Measurements from ENCODE around the gene TBCD.
"Not testable (repeated sequence)": the region's sequence is repeated elsewhere in the genome, so short reads cannot be mapped to it uniquely, and the experiment has no call there.

Gene TBCD

GRCh38 chr17:82940226-82941020 lies 188.6 kb downstream of the TBCD start:
- no peak for DNase-seq (ENCODE audit: low spot score)

- DNase-seq (ENCODE audit: low spot score), result no peak
Measured at GRCh38 chr17:82941021-82942001, 189.4 kb downstream of the TBCD start.

GRCh38 chr17:82942166-82943130 lies 190.6 kb downstream of the TBCD start:
- DNase-seq (ENCODE audit: low spot score), result no peak

- DNase-seq (ENCODE audit: low spot score), result no peak
Measured at GRCh38 chr17:82943339-82943738, 191.5 kb downstream of the TBCD start.

- no peak for DNase-seq (ENCODE audit: low spot score)
Measured at GRCh38 chr17:82943751-82944150, 191.9 kb downstream of the TBCD start.

- no peak for DNase-seq (ENCODE audit: low spot score)
Measured at GRCh38 chr17:82944990-82945389, 193.1 kb downstream of the TBCD start.

- no peak for DNase-seq (ENCODE audit: low spot score)
Measured at GRCh38 chr17:82946081-82946480, 194.2 kb downstream of the TBCD start.

GRCh38 chr17:82947051-82947991 lies 195.5 kb downstream of the TBCD start:
- no peak for DNase-seq (ENCODE audit: low spot score)

- DNase-seq (ENCODE audit: low spot score), result no peak
Measured at GRCh38 chr17:82948081-82948511, 196.2 kb downstream of the TBCD start.

- DNase-seq (ENCODE audit: low spot score), result no peak
Measured at GRCh38 chr17:82948957-82949356, 197.1 kb downstream of the TBCD start.

GRCh38 chr17:82949361-82949760 lies 197.5 kb downstream of the TBCD start:
- DNase-seq (ENCODE audit: low spot score), result no peak

GRCh38 chr17:82949984-82950383 lies 198.1 kb downstream of the TBCD start:
- DNase-seq (ENCODE audit: low spot score), result no peak

- no peak for DNase-seq (ENCODE audit: low spot score)
Measured at GRCh38 chr17:82950525-82951102, 198.7 kb downstream of the TBCD start.

GRCh38 chr17:82952019-82952418 lies 200.2 kb downstream of the TBCD start:
- no peak for DNase-seq (ENCODE audit: low spot score)

GRCh38 chr17:82955106-82955505 lies 203.2 kb downstream of the TBCD start:
- not testable (repeated sequence) for DNase-seq (ENCODE audit: low spot score)

GRCh38 chr17:82955627-82956026 lies 203.8 kb downstream of the TBCD start:
- DNase-seq (ENCODE audit: low spot score), result not testable (repeated sequence)

GRCh38 chr17:82956146-82956725 lies 204.4 kb downstream of the TBCD start:
- no peak for DNase-seq (ENCODE audit: low spot score)

GRCh38 chr17:82956726-82957468 lies 205.0 kb downstream of the TBCD start:
- DNase-seq (ENCODE audit: low spot score), result no peak

- DNase-seq (ENCODE audit: low spot score), result no peak
Measured at GRCh38 chr17:82957469-82957795, 205.6 kb downstream of the TBCD start.

Data from hematopoietic multipotent progenitor cell treated with erythropoietin and hydrocortisone succinate and interleukin-3 and kit ligand, for 17 days (in vitro differentiated cells).